Neural progenitor cell (in vitro differentiated cells): ENCODE results near the gene SIGLEC5. TPM values are rescaled to one million over a fixed set of nuclear protein-coding genes. Genes with fewer than 3 reads are reported as not detected.

Experiments used
- DNase-seq: peaks from one replicate; pipeline ENCODE4 v3.0.0-alpha.2; 2016; ENCODE audit warnings: low spot score
- H2AFZ ChIP-seq: fragments of 200-600 bp; sonication (generic); replicated peaks from 2 replicates; pipeline ENCODE4 v1.6.1; 2016; ENCODE audit warnings: antibody characterized with exemption
- H3F3A ChIP-seq: fragments of 200-600 bp; sonication (generic); 2 replicates; pipeline ENCODE4 v1.6.1; 2016; ENCODE audit warnings: antibody characterized with exemption, low read depth
- H3K27ac ChIP-seq: fragments of 200-600 bp; sonication (generic); 2 replicates; pipeline ENCODE4 v1.5.1; 2016; ENCODE audit warnings: mild to moderate bottlenecking
- H3K27me3 ChIP-seq: fragments of 200-600 bp; sonication (generic); 2 replicates; pipeline ENCODE4 v1.6.1; 2016; ENCODE audit warnings: mild to moderate bottlenecking, moderate library complexity
- H3K36me3 ChIP-seq: fragments of 200-600 bp; sonication (generic); 2 replicates; pipeline ENCODE4 v1.5.1; 2016
- H3K4me1 ChIP-seq: fragments of 200-600 bp; sonication (generic); 2 replicates; pipeline ENCODE4 v1.6.1; 2016; ENCODE audit warnings: mixed run types
- H3K4me2 ChIP-seq: fragments of 200-600 bp; sonication (generic); 2 replicates; pipeline ENCODE4 v1.6.1; 2016
- H3K4me3 ChIP-seq: fragments of 200-600 bp; sonication (generic); 2 replicates; pipeline ENCODE4 v1.5.1; 2016
- H3K79me2 ChIP-seq: fragments of 200-600 bp; sonication (generic); 2 replicates; pipeline ENCODE4 v1.6.1; 2016; ENCODE audit warnings: low read depth
- H3K9ac ChIP-seq: fragments of 200-600 bp; sonication (generic); 2 replicates; pipeline ENCODE4 v1.6.1; 2016
- H3K9me3 ChIP-seq: fragments of 200-600 bp; sonication (generic); 2 replicates; pipeline ENCODE4 v1.5.1; 2016; ENCODE audit warnings: low read depth
- H4K20me1 ChIP-seq: fragments of 200-600 bp; sonication (generic); 2 replicates; pipeline ENCODE4 v1.6.1; 2016; ENCODE audit warnings: low read depth
- H3K27ac Mint-ChIP-seq: 3 replicates; pipeline ENCODE4 v1.8.0; 2021; ENCODE audit warnings: mixed read lengths
- H3K27me3 Mint-ChIP-seq: 2 replicates; pipeline ENCODE4 v1.8.0; 2022; ENCODE audit warnings: low read depth, mild to moderate bottlenecking, inconsistent platforms, moderate library complexity, mixed read lengths; ENCODE audit not compliant: insufficient read depth
- H3K36me3 Mint-ChIP-seq: 3 replicates; pipeline ENCODE4 v1.8.0; 2021; ENCODE audit warnings: mixed read lengths
- H3K4me1 Mint-ChIP-seq: 3 replicates; pipeline ENCODE4 v1.8.0; 2021; ENCODE audit warnings: mixed read lengths
- H3K4me3 Mint-ChIP-seq: 3 replicates; pipeline ENCODE4 v1.8.0; 2021; ENCODE audit warnings: mild to moderate bottlenecking, moderate library complexity, mixed read lengths
- H3K9me3 Mint-ChIP-seq: 3 replicates; pipeline ENCODE4 v1.8.0; 2020; ENCODE audit warnings: mixed read lengths
- EZH2 ChIP-seq: fragments of 200-600 bp; sonication (generic); IDR thresholded peaks from 2 replicates; pipeline ENCODE4 v1.6.1; 2017; ENCODE audit warnings: antibody characterized with exemption, mild to moderate bottlenecking, moderate library complexity
- EZH2phosphoT487 ChIP-seq: fragments of 200-600 bp; sonication (generic); IDR thresholded peaks from 2 replicates; pipeline ENCODE4 v1.6.1; 2017; ENCODE audit warnings: antibody characterized with exemption
- total RNA-seq: library from RNA; depleted of rRNA; stranded (reverse); fragments of >200 nt; gene quantifications from 2 replicates; pipeline ENCODE4 v1.2.3, GENCODE V29; 2015; ENCODE audit warnings: low replicate concordance
- TF ChIP-seq, protein P1 (sequence below): fragments of 200-600 bp; sonication (generic); IDR thresholded peaks from 2 replicates; pipeline ENCODE4 v1.5.1; 2017; ENCODE audit warnings: antibody characterized with exemption, mild to moderate bottlenecking

Gene SIGLEC5
- total RNA-seq, 1 donor from 2014 or later: not detected

GRCh38 chr19:51628153-51628939 is 1.9 kb downstream of the SIGLEC5 start:
- H3K27ac Mint-ChIP-seq: no peak overlapping the region
- no peak overlapping the region for H3K9ac ChIP-seq
- no peaks in the 10 kb centered on the region for H3K27me3 ChIP-seq
- H3K27me3 Mint-ChIP-seq: peaks cover 9% of the 10 kb centered on the region
- H3K36me3 Mint-ChIP-seq: no peaks in the 10 kb centered on the region
- TF ChIP-seq EZH2phosphoT487 (no peak), EZH2 (no peak)
- TF ChIP-seq, protein P1, sequence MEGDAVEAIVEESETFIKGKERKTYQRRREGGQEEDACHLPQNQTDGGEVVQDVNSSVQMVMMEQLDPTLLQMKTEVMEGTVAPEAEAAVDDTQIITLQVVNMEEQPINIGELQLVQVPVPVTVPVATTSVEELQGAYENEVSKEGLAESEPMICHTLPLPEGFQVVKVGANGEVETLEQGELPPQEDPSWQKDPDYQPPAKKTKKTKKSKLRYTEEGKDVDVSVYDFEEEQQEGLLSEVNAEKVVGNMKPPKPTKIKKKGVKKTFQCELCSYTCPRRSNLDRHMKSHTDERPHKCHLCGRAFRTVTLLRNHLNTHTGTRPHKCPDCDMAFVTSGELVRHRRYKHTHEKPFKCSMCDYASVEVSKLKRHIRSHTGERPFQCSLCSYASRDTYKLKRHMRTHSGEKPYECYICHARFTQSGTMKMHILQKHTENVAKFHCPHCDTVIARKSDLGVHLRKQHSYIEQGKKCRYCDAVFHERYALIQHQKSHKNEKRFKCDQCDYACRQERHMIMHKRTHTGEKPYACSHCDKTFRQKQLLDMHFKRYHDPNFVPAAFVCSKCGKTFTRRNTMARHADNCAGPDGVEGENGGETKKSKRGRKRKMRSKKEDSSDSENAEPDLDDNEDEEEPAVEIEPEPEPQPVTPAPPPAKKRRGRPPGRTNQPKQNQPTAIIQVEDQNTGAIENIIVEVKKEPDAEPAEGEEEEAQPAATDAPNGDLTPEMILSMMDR: no peak
- H3K9me3 Mint-ChIP-seq: peaks cover 16% of the 10 kb centered on the region
- no peaks in the 10 kb centered on the region for H4K20me1 ChIP-seq
- no peaks in the 10 kb centered on the region for H3K36me3 ChIP-seq
- no peaks in the 10 kb centered on the region for H3K4me1 Mint-ChIP-seq
- H3K4me2 ChIP-seq: no peak overlapping the region
- H3F3A ChIP-seq: no peaks in the 10 kb centered on the region
- no peaks in the 10 kb centered on the region for H3K4me1 ChIP-seq
- no peak for DNase-seq
- no peak overlapping the region for H3K27ac ChIP-seq
- H3K9me3 ChIP-seq: no peaks in the 10 kb centered on the region
- H3K4me3 Mint-ChIP-seq: peak overlapping the region; percentile 67
- no peak overlapping the region for H3K4me3 ChIP-seq
- H2AFZ ChIP-seq: no peak overlapping the region
- H3K79me2 ChIP-seq: no peaks in the 10 kb centered on the region

DNA sequence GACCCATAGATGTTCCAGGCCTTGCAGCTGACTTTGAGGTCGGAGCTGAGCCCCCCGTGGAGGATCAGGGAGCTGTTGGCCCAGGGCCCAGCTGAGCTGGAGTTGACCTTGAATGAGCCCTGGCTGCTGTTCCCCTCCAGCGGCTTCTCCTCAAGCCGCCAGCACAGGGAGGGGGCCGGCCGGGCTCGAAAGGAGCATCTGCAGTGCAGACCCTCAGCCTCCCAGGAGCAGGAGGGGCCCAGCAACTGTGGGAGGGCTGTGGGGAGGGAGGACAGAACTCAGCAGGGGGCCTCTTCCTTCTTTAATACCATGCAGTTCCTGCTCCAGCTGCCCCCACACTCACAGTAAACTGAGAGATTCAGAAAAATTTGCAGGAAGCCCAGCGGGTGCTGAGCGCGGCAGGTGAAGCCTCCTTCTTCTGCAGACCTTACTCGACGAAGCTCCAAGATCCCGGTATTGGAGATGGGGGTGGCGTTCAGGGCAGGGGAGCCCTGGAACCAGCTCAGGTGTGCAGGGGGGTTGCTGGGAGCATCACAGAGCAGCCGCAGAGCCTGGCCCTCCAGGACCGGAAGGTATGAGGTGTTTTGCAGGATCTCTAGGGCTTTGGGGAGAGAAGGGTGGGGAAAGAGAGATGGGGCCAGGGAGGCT is 2.6 kb downstream of the SIGLEC5 start:
- TF ChIP-seq, protein P1: no peak
- TF ChIP-seq EZH2: no peak
- no peaks in the 10 kb centered on the region for H3F3A ChIP-seq
- H3K4me1 Mint-ChIP-seq: no peaks in the 10 kb centered on the region
- no peak for DNase-seq
- peaks cover 9% of the 10 kb centered on the region for H3K27me3 Mint-ChIP-seq
- H3K9ac ChIP-seq: no peak overlapping the region
- H3K36me3 Mint-ChIP-seq: no peaks in the 10 kb centered on the region
- no peak overlapping the region for H3K4me3 Mint-ChIP-seq
- H3K27ac Mint-ChIP-seq: no peak overlapping the region
- H3K79me2 ChIP-seq: no peaks in the 10 kb centered on the region
- H4K20me1 ChIP-seq: no peaks in the 10 kb centered on the region
- peaks cover 16% of the 10 kb centered on the region for H3K9me3 Mint-ChIP-seq
- H3K27ac ChIP-seq: no peak overlapping the region
- H3K36me3 ChIP-seq: no peaks in the 10 kb centered on the region
- H3K4me1 ChIP-seq: no peaks in the 10 kb centered on the region
- H3K9me3 ChIP-seq: peaks cover 3% of the 10 kb centered on the region
- no peak overlapping the region for H3K4me3 ChIP-seq
- no peaks in the 10 kb centered on the region for H3K27me3 ChIP-seq
- no peak overlapping the region for H2AFZ ChIP-seq
- no peak overlapping the region for H3K4me2 ChIP-seq

DNA sequence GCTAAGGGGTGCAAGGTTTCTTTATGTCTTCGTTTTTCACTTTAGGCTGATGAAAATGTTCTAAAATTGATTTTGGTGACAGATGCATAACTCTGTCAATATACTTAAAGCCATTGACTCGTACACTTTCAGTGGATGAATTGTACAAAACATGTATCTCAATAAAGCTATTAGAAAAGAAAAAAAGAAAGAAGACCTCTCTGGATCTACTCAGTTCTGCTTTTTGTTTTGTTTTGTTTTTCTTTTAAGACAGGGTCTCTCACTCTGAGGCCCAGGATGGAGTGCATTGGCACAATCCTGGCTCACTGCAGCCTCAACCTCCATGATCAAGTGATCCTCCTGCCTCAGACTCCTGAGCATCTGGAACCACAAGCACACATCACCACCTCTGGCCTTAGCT is 3.5 kb downstream of the SIGLEC5 start:
- no peak overlapping the region for H3K27ac ChIP-seq
- H4K20me1 ChIP-seq: no peaks in the 10 kb centered on the region
- no peak overlapping the region for H3K4me2 ChIP-seq
- H3K27me3 ChIP-seq: no peaks in the 10 kb centered on the region
- Mint-ChIP-seq H3K27ac (no peak overlapping the region), H3K9me3 (peaks cover 14% of the 10 kb centered on the region), H3K4me1 (no peaks in the 10 kb centered on the region), H3K36me3 (no peaks in the 10 kb centered on the region), H3K27me3 (peaks cover 9% of the 10 kb centered on the region), H3K4me3 (no peak overlapping the region)
- DNase-seq: no peak
- no peaks in the 10 kb centered on the region for H3K79me2 ChIP-seq
- TF ChIP-seq, protein P1: no peak
- TF ChIP-seq EZH2phosphoT487 (no peak), EZH2 (no peak)
- H2AFZ ChIP-seq: no peak overlapping the region
- H3K9me3 ChIP-seq: peaks cover 3% of the 10 kb centered on the region
- H3K36me3 ChIP-seq: no peaks in the 10 kb centered on the region
- no peak overlapping the region for H3K4me3 ChIP-seq
- H3K4me1 ChIP-seq: no peaks in the 10 kb centered on the region
- no peaks in the 10 kb centered on the region for H3F3A ChIP-seq
- no peak overlapping the region for H3K9ac ChIP-seq
